ENCODE measurements around the gene IRF5. TPM values are rescaled to one million over a fixed set of nuclear protein-coding genes. Genes with fewer than 3 reads are reported as not detected.

The IRF5 gene
- total RNA-seq, 2 donors from 2014 or later: 4.9 to 15.3 TPM

- H3K36me3 ChIP-seq (replicated peaks in 1 of 2; ENCODE audit: insufficient read depth in 1 of 2, low read depth in 2 of 2): no peaks in the 10 kb centered on the region
- H3K27me3 ChIP-seq: no peaks in the 10 kb centered on the region
- intact Hi-C loops (cut with DNase I): loop anchor here (5.0 kb wide), 1 partner anchor 185 kb away; no protein-coding TSS in a partner anchor
- no peak for DNase-seq
- TF ChIP-seq CTCF (IDR thresholded peaks at IDR 0.05) (no peak), POLR2A (IDR thresholded peaks at IDR 0.05) (no peak)
- ATAC-seq: no peak
- 59 to 70% methylated on average over 12 to 19 of the region's 19 CpGs for WGBS, 2 donors
- no peak overlapping the region for H3K4me3 ChIP-seq
- H3K27ac ChIP-seq: no peak overlapping the region
- no peaks in the 10 kb centered on the region for H3K9me3 ChIP-seq
- H3K4me1 ChIP-seq: peaks cover 10% of the 10 kb centered on the region
Measured at GRCh38 chr7:128906766-128907559, 30.8 kb upstream of the IRF5 start.

GRCh38 chr7:128908750-128909624 is 28.7 kb upstream of the IRF5 start:
- Histone ChIP-seq H3K36me3 (replicated peaks in 1 of 2; ENCODE audit: insufficient read depth in 1 of 2, low read depth in 2 of 2) (no peaks in the 10 kb centered on the region), H3K27ac (no peak overlapping the region), H3K4me3 (no peak overlapping the region), H3K27me3 (peaks cover 0 to under 1% of the 10 kb centered on the region in 2 donors), H3K9me3 (no peaks in the 10 kb centered on the region), H3K4me1 (peaks cover 10% of the 10 kb centered on the region)
- intact Hi-C loops (cut with DNase I): loop anchor here (5.0 kb wide), 1 partner anchor 183 kb away; no protein-coding TSS in a partner anchor
- TF ChIP-seq POLR2A (IDR thresholded peaks at IDR 0.05): no peak
- no peak for TF ChIP-seq CTCF (IDR thresholded peaks at IDR 0.05)
- ATAC-seq: no peak
- DNase-seq: no peak
- WGBS, 2 donors: 79 to 86% methylated on average over 4 to 6 of the region's 6 CpGs

GRCh38 chr7:128909625-128910568 is 27.8 kb upstream of the IRF5 start:
- peak; percentile 38 for ATAC-seq
- TF ChIP-seq POLR2A (IDR thresholded peaks at IDR 0.05): no peak
- no peak for TF ChIP-seq CTCF (IDR thresholded peaks at IDR 0.05)
- 16 to 34% methylated on average over 23 to 42 of the region's 42 CpGs for WGBS, 2 donors
- Histone ChIP-seq H3K4me1 (peaks cover 10% of the 10 kb centered on the region), H3K36me3 (replicated peaks in 1 of 2; ENCODE audit: insufficient read depth in 1 of 2, low read depth in 2 of 2) (no peaks in the 10 kb centered on the region), H3K9me3 (no peaks in the 10 kb centered on the region), H3K4me3 (no peak overlapping the region), H3K27me3 (peaks cover 0 to 9% of the 10 kb centered on the region in 2 donors), H3K27ac (no peak overlapping the region)
- DNase-seq: peak in 1 of 4 donors; percentile 39
- intact Hi-C loops (cut with DNase I): loop anchor here (5.0 kb wide), 1 partner anchor 182 kb away; no protein-coding TSS in a partner anchor

GRCh38 chr7:128910569-128910945 is 27.2 kb upstream of the IRF5 start, which contains the start of gene KCP:
Gene KCP (minus strand): TSS chr7:128910709. CDS start chr7:128910676, 33 bp downstream.
- WGBS, 2 donors: 27 to 100% methylated on average over 1 to 34 of the region's 34 CpGs

More at GRCh38 chr7:128910569-128910945, 27.2 kb upstream of the IRF5 start, which contains the start of gene KCP:
- peaks cover 10% of the 10 kb centered on the region for H3K4me1 ChIP-seq
- intact Hi-C loops (cut with DNase I): no loop called here
- TF ChIP-seq POLR2A (IDR thresholded peaks at IDR 0.05) (no peak), CTCF (IDR thresholded peaks at IDR 0.05) (no peak)
- no peak within 1 kb of the TSS for H3K4me3 ChIP-seq
- H3K27ac ChIP-seq: peak within 1 kb of the TSS in 1 of 4 donors; percentile 40
- H3K9me3 ChIP-seq: no peaks in the 10 kb centered on the region
- no peaks in the 10 kb centered on the region for H3K36me3 ChIP-seq (replicated peaks in 1 of 2; ENCODE audit: insufficient read depth in 1 of 2, low read depth in 2 of 2)
- no peak for ATAC-seq
- no peak for DNase-seq
- H3K27me3 ChIP-seq: peaks cover 0 to 9% of the 10 kb centered on the region in 2 donors
